Kidney tubule cell (primary cell): ENCODE measurements around the gene UBE2D2.
A peak's percentile ranks its signal among the peaks of the same experiment; 100 is the strongest.

Experiments
- DNase-seq: peaks from one replicate; pipeline ENCODE4 v3.0.0-alpha.2; 2018; ENCODE audit warnings: low spot score

The UBE2D2 gene

DNA sequence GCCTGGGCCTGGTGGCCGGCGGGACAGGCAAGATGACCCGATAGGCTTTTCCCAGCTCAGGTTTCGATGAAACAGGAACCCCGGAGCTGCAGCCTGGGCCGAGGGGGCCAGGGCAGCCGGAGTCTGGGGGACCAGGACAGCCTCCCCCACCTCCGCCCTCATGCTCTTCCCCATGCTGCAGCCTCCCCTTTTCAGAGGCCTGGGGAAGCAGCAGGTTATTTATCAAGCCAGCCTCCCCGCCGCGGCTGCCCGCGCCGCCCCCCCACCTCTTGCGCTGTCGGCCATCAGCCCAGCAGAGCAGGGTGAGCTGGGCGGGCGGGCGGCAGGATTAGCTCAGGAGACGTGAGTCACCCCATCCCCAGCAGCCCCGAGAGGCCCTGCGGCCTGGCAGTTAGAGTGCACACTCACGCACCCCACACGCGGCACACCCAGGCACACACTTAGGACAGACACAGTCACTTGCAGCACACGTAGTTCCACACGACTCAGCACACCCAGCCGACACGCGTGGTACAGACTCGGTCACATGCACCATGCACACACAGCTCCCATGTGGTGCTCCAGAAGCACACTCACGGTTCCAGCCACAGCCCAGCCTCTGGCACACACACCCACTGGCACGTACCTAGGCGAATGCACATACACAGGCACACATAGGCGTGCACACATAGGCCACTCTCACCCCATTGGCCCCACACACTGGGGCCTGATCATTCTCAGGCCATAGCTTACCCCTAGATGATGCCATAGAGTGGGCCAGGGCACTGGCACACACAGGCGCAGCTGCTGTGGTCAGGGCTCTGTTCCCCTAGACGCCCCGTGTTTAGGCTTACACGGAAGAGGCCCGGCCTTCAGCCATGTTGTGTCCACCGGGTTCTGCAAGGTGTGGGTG lies 100.0 kb downstream of the UBE2D2 start:
- peak; percentile 96 for DNase-seq

DNA sequence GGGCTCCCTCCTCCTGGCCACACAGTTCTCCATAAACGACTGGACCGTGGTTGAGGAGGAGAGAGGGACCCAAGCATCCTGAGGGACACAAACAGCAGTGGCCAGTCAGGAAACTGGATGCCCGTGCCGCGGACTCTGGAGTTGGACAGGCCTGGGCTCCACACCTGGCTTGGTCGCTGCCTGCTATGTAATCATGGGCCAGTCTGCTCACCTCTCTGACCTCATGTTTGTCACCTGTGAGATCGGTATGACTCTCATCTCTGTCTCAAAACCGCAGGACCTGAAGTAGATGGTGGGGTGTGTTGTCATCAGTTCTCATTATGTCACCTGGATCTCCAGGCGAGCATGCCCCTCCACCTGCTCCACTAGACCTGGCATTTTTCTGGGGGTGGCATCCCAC lies 101.5 kb downstream of the UBE2D2 start:
- DNase-seq = peak; percentile 61

DNA sequence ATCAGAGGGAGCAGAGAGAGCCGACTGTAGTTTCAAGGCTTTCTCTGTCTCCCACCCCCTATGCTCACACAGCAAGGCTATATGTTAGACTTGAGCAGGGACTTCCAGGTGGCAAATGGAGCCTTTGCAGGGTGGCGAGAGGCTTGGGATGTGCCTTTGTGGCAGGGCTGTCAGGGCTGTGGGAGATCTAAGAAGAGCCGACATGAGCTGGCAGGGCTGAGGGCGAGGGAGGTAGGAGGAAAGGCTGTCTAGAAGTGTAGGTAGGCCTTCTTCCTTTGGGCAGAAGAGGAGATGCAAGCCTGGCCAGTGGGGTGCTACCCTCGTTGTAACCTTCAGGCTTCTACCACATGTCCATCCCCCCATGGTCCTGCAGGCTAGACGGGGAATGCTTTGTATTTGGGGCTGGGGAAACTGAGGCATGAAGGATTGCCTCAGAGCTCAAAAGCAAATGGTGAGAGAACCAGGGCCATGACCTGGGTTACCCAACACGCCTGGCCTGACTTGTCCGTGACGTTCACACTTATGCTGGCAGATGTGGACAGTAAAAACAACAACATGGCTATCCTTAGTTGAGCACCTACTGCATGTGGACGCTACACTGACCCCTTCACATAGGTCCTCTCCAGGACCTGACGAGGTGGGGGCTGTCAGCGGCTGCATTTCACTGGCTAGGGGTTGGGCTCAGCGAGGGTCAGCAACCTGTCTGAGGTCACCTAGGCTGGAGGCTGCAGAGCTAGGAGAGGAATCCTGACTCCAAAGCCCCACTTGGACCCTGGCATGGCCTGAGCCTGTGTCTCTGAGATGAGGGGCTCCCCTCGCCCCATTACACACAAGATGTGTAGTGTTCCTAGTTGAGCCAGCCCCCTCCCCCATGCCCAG lies 102.3 kb downstream of the UBE2D2 start:
- no peak for DNase-seq

DNA sequence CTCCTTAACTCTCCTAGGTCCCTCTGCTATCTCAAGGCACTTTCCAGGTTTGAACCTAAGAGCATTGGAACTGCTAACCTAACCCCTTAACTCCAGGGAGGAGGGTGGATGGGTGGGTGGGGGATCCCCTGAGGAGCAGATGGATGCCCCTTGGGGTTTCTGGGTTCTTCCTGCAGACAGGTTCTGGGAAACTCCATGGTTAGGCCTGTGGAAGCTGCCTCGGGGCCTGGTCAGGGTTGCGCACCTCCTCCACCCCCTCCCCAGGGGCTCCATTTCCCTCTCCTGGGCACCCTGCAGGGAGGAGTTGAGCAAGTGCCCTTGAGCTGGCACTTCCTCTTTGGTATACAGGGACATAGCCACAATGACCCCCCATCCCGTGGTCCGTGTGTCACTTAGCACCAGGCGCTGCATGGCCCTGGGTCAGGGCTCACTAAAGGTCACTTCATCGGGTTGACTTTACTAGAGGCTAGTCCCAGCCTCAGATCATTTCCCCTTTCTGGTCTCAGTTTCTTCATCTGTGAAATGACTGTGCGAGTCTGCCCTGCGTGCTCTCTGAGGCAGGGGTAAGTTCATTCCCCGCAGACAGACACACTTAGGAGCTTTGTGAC lies 103.1 kb downstream of the UBE2D2 start:
- no peak for DNase-seq

DNA sequence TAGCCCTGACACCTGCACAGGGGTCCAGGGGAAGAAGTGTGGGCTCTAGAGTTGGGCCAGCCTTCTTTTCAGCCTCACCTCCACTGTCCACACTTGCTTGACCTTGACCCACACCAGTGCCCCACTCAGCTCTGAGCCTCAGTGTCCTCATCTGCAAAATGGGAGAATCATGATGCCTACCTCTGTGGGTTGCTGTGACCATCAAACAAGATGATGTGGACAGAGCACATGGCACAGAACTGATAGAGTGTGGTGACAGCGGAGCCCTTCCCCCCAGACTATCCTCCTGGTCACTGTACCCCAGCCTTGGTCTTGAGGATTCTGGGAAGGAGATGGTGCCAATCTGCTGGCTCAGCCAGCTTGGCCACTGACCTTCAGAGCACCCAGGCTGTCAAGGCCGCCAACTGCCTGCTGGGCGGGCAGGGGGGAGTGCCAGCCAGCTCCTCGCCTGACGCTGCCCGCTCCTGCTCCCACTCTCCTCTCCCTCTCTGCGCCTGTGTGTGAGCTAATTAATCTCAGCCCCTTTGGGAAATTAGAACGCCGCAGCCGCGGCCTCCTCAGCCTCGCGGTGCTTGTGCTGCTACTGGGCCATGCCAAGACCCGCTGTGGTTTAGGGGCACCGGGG lies 103.7 kb downstream of the UBE2D2 start:
- no peak for DNase-seq

DNA sequence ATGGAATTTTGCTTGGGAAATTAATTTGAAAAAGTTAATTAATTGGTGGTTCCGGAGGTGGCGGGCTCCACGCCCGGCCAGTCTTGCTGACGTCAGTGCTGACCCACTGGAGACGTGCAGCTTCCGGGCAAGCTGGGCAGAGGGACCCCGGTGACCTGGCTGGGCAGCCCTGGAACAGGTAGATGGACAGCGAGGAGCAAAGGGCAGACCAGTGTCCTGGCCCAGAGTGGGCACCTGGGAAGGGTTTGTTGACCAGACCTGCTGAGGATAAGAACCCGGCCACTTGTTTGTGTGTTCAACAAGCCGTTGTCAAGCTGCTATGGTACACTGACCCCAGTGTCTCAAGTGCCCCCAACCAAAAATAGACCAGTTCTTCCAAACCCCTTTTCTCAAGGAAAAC lies 104.5 kb downstream of the UBE2D2 start:
- DNase-seq = no peak

DNA sequence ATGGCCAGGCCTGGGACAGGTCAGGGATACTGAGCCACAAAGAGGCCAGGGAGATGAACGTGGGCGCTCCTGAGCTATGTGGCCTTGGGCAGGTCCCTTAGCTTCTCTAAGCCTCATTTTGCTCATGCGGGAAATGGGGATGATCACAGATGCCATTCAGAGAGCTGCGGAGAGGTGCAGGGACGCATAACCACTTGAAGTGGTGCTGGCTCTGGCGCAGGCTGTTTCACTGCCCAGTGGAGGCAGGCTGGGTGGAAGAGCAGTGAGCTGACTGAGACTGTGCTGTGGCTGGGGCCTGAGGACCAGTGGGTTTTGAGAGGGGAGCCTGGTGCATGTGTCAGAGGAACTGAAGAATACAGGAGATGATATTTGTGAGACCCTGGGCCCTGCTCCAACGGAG lies 105.4 kb downstream of the UBE2D2 start:
- no peak for DNase-seq

DNA sequence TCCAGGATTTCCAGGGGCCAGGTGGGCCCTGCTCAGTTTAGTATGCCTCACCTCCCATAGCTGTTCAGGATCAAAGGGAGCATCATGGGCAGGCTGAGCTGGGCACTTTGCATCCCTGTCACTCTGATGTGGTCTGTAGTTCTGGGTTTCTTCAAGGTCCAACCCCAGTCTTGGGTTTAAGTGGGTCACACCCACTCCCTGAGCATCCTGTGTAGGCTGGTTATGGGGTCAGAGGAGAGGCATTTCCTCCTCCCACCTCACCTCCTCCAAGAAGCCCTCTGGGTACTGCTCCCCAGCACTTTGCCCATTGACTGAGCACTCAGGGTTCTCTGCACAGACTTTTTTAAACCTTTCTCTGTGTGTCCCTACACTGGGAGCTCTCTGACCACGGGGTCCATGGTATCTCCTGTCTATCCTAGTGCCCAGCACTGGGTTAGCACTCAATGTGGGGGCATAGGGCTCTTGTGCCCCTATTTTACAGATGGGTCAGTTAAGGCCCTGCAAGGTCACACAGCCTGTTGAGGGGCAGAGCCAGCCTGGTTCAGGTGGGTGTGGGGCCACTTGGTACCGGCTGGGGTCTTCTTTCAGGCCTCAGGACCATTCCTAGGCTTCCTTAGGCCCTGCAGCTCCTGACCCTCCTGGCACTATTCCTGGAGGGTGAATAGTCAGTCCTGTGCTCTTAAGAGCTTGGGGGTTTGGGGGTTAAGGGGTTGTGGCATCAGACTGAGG lies 106.0 kb downstream of the UBE2D2 start:
- DNase-seq = peak; percentile 52

DNA sequence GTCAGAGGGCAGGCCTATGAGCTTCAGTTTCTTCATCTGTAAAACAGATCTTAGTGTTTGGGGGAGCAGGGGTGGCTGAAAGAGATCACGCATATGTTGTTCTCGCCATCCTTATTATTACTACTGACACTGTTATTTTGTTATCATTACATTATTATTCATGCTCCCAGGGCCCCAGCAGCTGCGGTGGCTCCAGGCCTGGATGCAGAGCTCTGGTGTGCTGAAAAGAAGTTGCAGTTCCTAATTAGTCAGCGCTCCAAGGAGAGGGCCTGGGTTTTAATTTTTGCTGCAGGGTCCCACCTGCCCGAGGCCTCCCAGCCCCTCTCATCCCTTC lies 106.6 kb downstream of the UBE2D2 start:
- peak; percentile 42 for DNase-seq

DNA sequence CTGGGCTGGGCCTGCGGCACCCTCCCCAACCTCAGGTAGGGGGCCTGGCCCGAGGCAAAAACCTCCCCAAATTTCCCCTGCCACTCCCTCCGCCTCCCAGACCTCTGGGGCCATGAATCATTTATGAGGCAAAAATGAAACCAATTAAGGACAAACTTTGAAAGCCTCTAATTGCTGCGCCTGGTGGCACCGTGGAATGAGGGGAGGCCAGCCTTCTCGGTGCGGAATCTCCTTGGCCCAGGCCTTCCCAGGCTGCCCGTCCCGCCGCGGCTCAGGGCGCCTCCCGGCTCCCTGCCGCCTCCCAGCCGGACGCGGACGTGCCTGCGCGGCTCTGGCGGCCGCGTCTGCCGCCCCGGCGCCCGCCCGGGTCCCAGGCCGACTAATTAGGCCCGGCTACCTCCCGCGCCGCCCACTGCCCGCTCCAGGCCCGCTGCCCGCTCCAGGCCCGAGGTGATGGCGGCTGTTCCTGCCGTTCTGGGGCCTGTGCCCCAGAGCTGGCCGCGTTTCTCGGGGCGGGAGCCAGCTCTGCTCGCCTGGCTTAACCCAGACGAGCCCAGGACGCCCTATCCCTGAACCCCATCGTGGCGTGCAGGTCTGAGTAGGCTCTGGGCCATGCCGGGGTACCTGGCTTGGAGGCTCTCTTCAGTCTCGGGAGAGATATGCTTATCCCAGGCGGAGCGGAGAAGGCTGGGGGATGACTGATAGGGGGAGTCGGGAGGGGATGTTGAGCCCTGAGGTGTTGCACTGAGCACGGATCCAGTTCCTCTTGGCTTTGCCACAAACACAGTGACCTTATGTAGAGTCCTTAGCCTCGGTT lies 107.1 kb downstream of the UBE2D2 start:
- DNase-seq = peak; percentile 67

DNA sequence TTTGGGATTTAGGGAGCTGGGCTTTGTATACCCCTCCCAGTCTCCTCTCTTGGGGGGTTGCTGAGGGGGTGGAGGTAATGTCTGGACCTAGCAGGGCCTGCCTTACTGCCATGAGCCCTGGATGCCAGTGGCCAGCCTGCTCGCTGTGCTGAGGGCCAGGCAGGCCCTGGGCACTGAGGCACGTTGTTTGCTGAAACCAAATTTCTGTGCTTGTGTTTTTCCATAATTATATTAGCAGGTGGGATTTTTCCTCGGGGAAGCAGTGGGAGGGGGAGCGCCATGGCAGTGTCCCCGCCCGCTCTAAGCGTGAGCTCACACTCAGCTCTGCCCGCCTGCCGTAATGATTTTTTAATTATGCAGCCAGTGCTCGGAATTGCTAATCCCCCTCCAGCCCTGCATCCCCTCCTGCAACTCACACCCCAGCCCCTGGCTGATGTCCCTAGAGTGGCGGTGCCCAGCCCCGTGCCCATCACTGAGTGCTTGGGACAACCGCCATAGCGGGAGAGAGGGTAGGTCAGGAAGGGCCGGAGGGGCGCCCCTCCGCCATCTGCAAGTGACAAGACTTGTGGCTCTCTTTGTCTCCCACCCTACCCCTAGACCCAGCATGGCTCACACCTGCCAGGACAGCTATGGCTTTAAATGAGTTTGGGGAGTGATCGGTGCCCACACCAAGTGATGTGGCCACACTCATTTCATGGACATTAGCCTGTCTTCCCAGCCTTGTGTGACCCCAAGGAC lies 108.0 kb downstream of the UBE2D2 start:
- no peak for DNase-seq

DNA sequence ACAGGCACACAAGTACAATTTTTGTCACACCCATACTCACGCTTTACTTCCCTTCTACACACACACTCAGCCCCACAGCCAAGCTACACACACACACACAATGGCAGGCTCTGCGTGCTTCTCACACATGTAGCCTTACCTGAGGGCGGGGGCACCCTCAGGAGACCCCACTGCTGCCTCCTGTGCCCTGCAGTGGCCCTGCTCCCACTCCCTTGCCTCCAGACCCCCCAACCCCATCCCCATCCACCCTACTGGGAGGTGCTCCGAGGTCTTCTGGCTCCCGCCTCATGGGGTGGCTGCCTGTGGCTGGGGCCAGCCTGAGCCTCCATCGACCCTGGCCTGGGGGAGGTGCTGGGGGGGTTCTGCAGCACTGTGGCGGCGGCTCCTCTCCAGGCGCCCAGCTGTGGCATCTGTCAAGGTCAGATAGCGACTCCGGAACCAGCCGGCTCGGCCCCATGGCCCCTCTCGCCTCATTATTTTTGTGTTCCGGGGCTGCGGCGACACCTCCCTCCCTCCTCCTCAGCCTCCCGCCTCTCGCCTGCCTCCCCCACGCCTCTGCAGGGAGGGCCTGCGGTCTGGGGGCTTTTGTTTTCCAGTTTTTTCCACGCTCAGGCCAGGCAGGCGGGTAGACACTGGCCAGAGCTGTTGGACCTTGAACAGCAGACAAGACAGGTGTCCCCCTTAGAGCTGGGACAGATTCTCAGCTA lies 108.7 kb downstream of the UBE2D2 start:
- peak; percentile 1 for DNase-seq

DNA sequence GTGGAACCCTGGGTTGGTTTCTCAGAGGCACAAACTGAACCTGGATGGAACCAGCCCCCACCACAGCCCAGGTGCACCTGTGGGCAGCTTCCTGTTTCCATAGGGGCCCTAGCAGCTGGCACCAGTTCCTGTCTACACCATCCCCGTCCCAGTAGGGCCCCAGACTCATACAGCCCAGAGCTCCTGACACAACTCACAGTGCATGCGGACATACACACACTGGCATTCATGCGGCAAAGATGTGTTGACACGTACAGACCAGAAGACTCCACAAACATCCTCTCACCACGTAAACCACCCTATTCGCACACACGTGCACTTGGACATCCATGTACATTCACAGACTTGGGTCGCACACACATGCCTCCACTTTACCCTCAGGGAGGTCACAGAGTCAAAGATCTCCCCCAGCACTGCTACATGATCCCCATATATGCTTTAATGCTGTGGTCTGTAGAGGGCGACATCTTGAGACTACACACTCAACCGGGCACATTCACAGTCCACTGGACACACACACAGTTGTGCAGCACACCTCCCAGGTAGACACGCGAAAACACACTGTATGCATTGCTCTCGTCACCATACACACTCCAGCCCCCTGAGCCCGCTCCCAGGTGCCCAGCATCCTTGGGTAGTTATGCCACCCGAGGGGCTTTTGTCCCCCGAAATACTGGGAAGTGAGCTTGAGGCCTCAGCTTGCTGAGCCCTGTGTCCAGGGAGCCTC lies 109.4 kb downstream of the UBE2D2 start:
- peak; percentile 68 for DNase-seq

DNA sequence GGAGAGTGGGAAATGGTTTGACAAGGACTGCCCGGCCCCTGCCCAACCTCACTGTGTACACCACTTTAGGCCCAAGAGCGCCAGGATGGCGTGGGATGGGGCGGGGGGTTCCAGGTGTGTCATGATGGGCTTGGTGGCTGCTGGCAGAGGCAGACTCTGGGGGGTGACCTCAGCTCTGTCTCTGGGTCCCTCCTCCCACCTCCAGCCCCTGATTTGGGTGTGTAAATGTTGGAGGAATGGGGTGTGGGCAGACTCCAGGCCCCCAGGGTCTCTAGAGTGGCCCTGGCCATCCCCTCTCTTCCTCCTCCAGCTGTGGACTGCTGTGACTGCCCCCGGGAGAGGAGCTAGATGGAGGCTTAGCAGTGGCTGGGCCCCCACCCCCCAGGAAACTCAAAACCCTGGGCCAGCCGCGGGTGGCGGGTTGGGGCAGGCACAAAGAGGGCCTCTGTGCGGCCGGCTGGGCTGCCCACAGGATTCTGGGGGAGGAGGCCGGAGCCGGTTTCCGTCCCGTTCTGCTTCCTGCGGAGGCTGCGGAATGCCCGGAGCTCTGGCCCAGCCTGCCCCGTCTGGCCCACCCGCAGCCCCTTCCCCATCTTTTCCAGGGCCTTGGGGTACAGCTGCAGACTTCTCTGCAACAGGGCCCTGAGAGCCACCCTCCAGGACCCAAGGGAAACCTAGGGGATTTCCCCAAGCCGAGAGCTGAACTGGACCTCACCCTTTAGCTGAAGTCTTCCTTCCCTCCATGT lies 110.1 kb downstream of the UBE2D2 start:
- DNase-seq = peak; percentile 52

DNA sequence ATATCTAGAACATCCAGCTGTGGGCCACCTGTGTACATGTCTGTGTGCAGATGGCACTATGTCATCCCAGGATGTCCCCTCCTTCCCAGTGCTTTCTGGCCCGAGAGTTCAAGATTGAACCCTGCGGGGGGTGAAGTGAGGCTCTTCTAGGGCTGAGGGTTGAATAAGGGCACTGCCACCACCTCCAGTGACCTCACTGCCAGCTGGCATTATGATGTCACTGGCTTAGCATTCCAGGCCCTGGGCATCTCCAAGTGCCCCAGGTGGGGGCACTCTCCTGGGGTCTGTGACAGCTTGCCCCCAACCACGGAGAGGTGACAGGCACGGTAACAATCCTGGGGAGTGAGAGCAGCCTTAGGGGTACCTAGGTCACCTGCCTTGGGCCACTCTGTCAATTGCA lies 114.1 kb downstream of the UBE2D2 start:
- DNase-seq = peak; percentile 40

DNA sequence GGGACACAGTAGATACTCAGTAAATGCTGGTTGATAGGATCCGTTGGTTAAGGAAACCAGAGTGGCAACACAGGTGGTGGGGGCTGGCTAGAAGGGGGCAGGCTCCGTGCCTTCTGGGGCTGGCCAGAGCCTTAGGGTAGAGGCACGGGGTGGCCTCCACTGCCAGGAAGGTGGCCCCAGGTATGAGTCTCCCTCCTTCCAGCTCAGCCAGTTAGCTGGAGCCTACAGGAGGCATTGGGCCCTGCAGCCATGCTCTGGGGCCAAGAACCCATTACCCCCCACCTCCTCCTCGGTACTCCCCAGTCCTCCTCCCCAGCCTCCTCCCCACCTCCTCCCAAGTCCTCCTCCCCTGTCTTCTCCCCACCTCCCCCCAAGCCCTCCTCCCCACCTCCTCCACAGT lies 114.7 kb downstream of the UBE2D2 start:
- no peak for DNase-seq

DNA sequence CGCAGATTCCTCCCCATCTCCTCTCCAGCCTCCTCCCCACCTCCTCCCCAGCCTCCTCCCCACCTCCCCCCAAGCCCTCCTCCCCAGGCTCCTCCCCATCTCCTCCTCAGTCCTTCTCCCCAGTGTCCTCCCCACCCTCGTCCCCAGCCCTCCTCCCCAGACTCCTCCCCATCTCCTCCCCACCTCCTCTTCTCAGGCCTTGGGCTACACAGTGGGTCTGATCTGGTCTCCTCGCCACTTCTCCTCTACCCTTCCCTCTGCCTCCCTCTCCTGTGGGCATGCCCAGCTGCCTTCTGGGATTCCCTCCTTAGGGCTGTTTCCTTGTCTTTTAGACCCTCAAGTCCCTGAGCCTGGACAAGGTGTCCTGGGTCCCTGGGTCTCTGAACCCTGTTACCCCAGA lies 115.3 kb downstream of the UBE2D2 start:
- DNase-seq = no peak
